ENCODE results near the gene HFM1. TPM values are rescaled to one million over a fixed set of nuclear protein-coding genes. Genes with fewer than 3 reads are reported as not detected.
"Not testable (repeated sequence)": the region's sequence is repeated elsewhere in the genome, so short reads cannot be mapped to it uniquely, and the experiment has no call there.

The HFM1 gene
- total RNA-seq, 1 experiment from 2014 or later: 2.4 TPM

- no peak overlapping the region for H3K4me2 ChIP-seq (ENCODE audit: insufficient read depth, insufficient read length, low read length)
- H3K79me2 ChIP-seq (ENCODE audit: insufficient read depth, low read length): no peaks in the 10 kb centered on the region
- no peaks in the 10 kb centered on the region for H3K4me1 ChIP-seq (ENCODE audit: insufficient read depth, low read length)
- H3K27me3 ChIP-seq (ENCODE audit: insufficient read depth, low read length): no peaks in the 10 kb centered on the region
- H3K79me1 ChIP-seq (ENCODE audit: insufficient read depth, low read depth, low read length, poor library complexity, severe bottlenecking): no peaks in the 10 kb centered on the region
- H3K56ac ChIP-seq (ENCODE audit: insufficient read length, low read depth, low read length): no peak overlapping the region
- no peak overlapping the region for H3K9ac ChIP-seq (ENCODE audit: extremely low read depth, insufficient read length, low read length)
- peaks cover 0 to 6% of the 10 kb centered on the region in 2 experiments; a peak in 2 of 5 replicates for H3K9me3 Mint-ChIP-seq
- no CpG with 5 or more reads among the region's 2 CpGs for WGBS (ENCODE audit: extremely low coverage, insufficient read length, low lambda C conversion rate)
- no peak overlapping the region for H3K4me3 Mint-ChIP-seq
- H3K4me1 Mint-ChIP-seq: no peaks in the 10 kb centered on the region
- H2AK5ac ChIP-seq (ENCODE audit: insufficient read length, low read length): no peak overlapping the region
- H2BK12ac ChIP-seq (ENCODE audit: insufficient read length, low read depth, low read length): no peak overlapping the region
- H3K27ac ChIP-seq (ENCODE audit: insufficient read length, low read depth, low read length): no peak overlapping the region
- no peak overlapping the region for H2BK15ac ChIP-seq (ENCODE audit: low read depth, low read length)
- H3K4ac ChIP-seq (ENCODE audit: low read depth, low read length): no peak overlapping the region
- no peak overlapping the region for H3K14ac ChIP-seq (ENCODE audit: insufficient read depth, low read length)
- H3K36me3 Mint-ChIP-seq (ENCODE audit: insufficient read depth in 1 of 3, low read depth in 3 of 3): no peaks in the 10 kb centered on the region
- H4K5ac ChIP-seq (ENCODE audit: insufficient read length, low read depth, low read length): no peak overlapping the region
- no peak overlapping the region for H2BK20ac ChIP-seq (ENCODE audit: low read depth, low read length, poor library complexity, severe bottlenecking)
- H3K27me3 Mint-ChIP-seq (ENCODE audit: low read depth): peaks cover 1% of the 10 kb centered on the region; the same call in 1 of the 2 replicates
- no peak overlapping the region for H3K27ac Mint-ChIP-seq
- no peak overlapping the region for H3T11ph ChIP-seq (ENCODE audit: low read length)
- DNase-seq: no peak
- H3K23me2 ChIP-seq (ENCODE audit: insufficient read length, low read depth, low read length, poor library complexity, severe bottlenecking): no peaks in the 10 kb centered on the region
- no peaks in the 10 kb centered on the region for H3K9me3 ChIP-seq (ENCODE audit: control insufficient read depth, low read depth, low read length)
- no peak overlapping the region for H4K8ac ChIP-seq (replicated peaks; ENCODE audit: insufficient read length, low read depth, low read length)
- no peak overlapping the region for H2BK120ac ChIP-seq (ENCODE audit: low read depth, low read length, poor library complexity, severe bottlenecking)
- no peak for TF ChIP-seq CTCF (conservative IDR thresholded peaks at IDR 0.05)
- no peak overlapping the region for H2BK5ac ChIP-seq (ENCODE audit: insufficient read length, low read length)
- no peak overlapping the region for H3K18ac ChIP-seq (ENCODE audit: insufficient read length, low read depth, low read length)
- no peak overlapping the region for H3K23ac ChIP-seq (ENCODE audit: insufficient read length, low read depth, low read length)
- H4K91ac ChIP-seq (ENCODE audit: insufficient read length, low read depth, low read length): no peak overlapping the region
- H2AFZ ChIP-seq (ENCODE audit: low read length): no peak overlapping the region
- H4K20me1 ChIP-seq (ENCODE audit: control insufficient read depth, insufficient read depth, insufficient read length): no peaks in the 10 kb centered on the region
These were observed 45.6 kb upstream of the HFM1 start for GRCh38 chr1:91450260-91450659.

GRCh38 chr1:91447782-91448181, 43.1 kb upstream of the HFM1 start:
- H3K79me1 ChIP-seq (ENCODE audit: insufficient read depth, low read depth, low read length, poor library complexity, severe bottlenecking); H2BK12ac ChIP-seq (ENCODE audit: insufficient read length, low read depth, low read length); H2BK120ac ChIP-seq (ENCODE audit: low read depth, low read length, poor library complexity, severe bottlenecking); H4K20me1 ChIP-seq (ENCODE audit: control insufficient read depth, insufficient read depth, insufficient read length); H3K4me2 ChIP-seq (ENCODE audit: insufficient read depth, insufficient read length, low read length); H3K4me1 Mint-ChIP-seq; H3K23me2 ChIP-seq (ENCODE audit: insufficient read length, low read depth, low read length, poor library complexity, severe bottlenecking); H3K27me3 Mint-ChIP-seq (ENCODE audit: low read depth); H3K18ac ChIP-seq (ENCODE audit: insufficient read length, low read depth, low read length); H3K27ac Mint-ChIP-seq; H3K4me1 ChIP-seq (ENCODE audit: insufficient read depth, low read length); H3K14ac ChIP-seq (ENCODE audit: insufficient read depth, low read length); H3K23ac ChIP-seq (ENCODE audit: insufficient read length, low read depth, low read length); DNase-seq; H3K56ac ChIP-seq (ENCODE audit: insufficient read length, low read depth, low read length); H2BK15ac ChIP-seq (ENCODE audit: low read depth, low read length); H4K91ac ChIP-seq (ENCODE audit: insufficient read length, low read depth, low read length); H3K36me3 Mint-ChIP-seq (ENCODE audit: insufficient read depth in 1 of 3, low read depth in 3 of 3); H3K79me2 ChIP-seq (ENCODE audit: insufficient read depth, low read length); H3K27ac ChIP-seq (ENCODE audit: insufficient read length, low read depth, low read length); H3K9ac ChIP-seq (ENCODE audit: extremely low read depth, insufficient read length, low read length); H2BK20ac ChIP-seq (ENCODE audit: low read depth, low read length, poor library complexity, severe bottlenecking); H2AK5ac ChIP-seq (ENCODE audit: insufficient read length, low read length); H2AFZ ChIP-seq (ENCODE audit: low read length); H4K8ac ChIP-seq (replicated peaks; ENCODE audit: insufficient read length, low read depth, low read length); H4K5ac ChIP-seq (ENCODE audit: insufficient read length, low read depth, low read length); H3K4ac ChIP-seq (ENCODE audit: low read depth, low read length); H3K4me3 Mint-ChIP-seq; H3T11ph ChIP-seq (ENCODE audit: low read length); H3K27me3 ChIP-seq (ENCODE audit: insufficient read depth, low read length); H2BK5ac ChIP-seq (ENCODE audit: insufficient read length, low read length); H3K9me3 ChIP-seq (ENCODE audit: control insufficient read depth, low read depth, low read length): not testable (repeated sequence)
- WGBS (ENCODE audit: extremely low coverage, insufficient read length, low lambda C conversion rate): no CpG with 5 or more reads among the region's 2 CpGs
- H3K9me3 Mint-ChIP-seq: peaks cover 11 to 13% of the 10 kb centered on the region in 2 experiments; a peak in 4 of 5 replicates

Data from H9 (cell line).